HUES48 (cell line): ENCODE data around the gene TRIM33.

Source experiments
- H3K27ac ChIP-seq: one replicate; pipeline ENCODE4 v1.7.0; 2013; ENCODE audit warnings: low read depth, low read length, inconsistent platforms
- H3K27me3 ChIP-seq: 2 replicates; pipeline ENCODE4 v1.6.1; 2013; ENCODE audit warnings: mild to moderate bottlenecking, low read length; ENCODE audit not compliant: control insufficient read depth, insufficient read depth
- H3K36me3 ChIP-seq: 2 replicates; pipeline ENCODE4 v1.6.1; 2013; ENCODE audit warnings: low read length; ENCODE audit not compliant: control insufficient read depth, insufficient read depth
- H3K4me1 ChIP-seq: 2 replicates; pipeline ENCODE4 v1.6.1; 2013; ENCODE audit warnings: mild to moderate bottlenecking, low read length; ENCODE audit not compliant: control insufficient read depth, insufficient read depth
- H3K4me3 ChIP-seq: 2 replicates; pipeline ENCODE4 v1.5.1; 2013; ENCODE audit warnings: mild to moderate bottlenecking, low read depth, low read length
- H3K9ac ChIP-seq: 2 replicates; pipeline ENCODE4 v1.6.1; 2013; ENCODE audit warnings: mild to moderate bottlenecking, low read depth, low read length, moderate library complexity
- H3K9me3 ChIP-seq: 2 replicates; pipeline ENCODE4 v1.6.1; 2013; ENCODE audit warnings: low read length; ENCODE audit not compliant: control insufficient read depth, insufficient read depth

Gene TRIM33

GRCh38 chr1:114511032-114511785, at the start of gene TRIM33:
Gene TRIM33 (minus strand): TSS chr1:114511203. CDS start chr1:114511076, 127 bp downstream.
- Histone ChIP-seq H3K27me3 (no peaks in the 10 kb centered on the region), H3K9ac (peak within 1 kb of the TSS; percentile 93), H3K9me3 (no peaks in the 10 kb centered on the region), H3K4me3 (peak within 1 kb of the TSS; percentile 87), H3K36me3 (peaks cover 12% of the 10 kb centered on the region), H3K4me1 (peaks cover 33% of the 10 kb centered on the region), H3K27ac (peak within 1 kb of the TSS; percentile 92)

GRCh38 chr1:114559356-114559755, 48.4 kb upstream of the TRIM33 start:
- no peaks in the 10 kb centered on the region for H3K27me3 ChIP-seq

GRCh38 chr1:114558544-114558943, 47.5 kb upstream of the TRIM33 start:
- Histone ChIP-seq H3K27ac (no peak overlapping the region), H3K4me3 (no peak overlapping the region), H3K9me3 (no peaks in the 10 kb centered on the region), H3K9ac (no peak overlapping the region), H3K4me1 (no peaks in the 10 kb centered on the region), H3K27me3 (no peaks in the 10 kb centered on the region), H3K36me3 (no peaks in the 10 kb centered on the region)

More at GRCh38 chr1:114559356-114559755, 48.4 kb upstream of the TRIM33 start:
- H3K27ac ChIP-seq = no peak overlapping the region
- no peak overlapping the region for H3K4me3 ChIP-seq
- H3K4me1 ChIP-seq = no peaks in the 10 kb centered on the region
- H3K9ac ChIP-seq = no peak overlapping the region
- 0 out of 2 replicates have a peak, but pooled peaks cover 1% of the 10 kb centered on the region for H3K36me3 ChIP-seq
- H3K9me3 ChIP-seq = no peaks in the 10 kb centered on the region

- Histone ChIP-seq H3K4me1 (no peaks in the 10 kb centered on the region), H3K27ac (no peak overlapping the region), H3K4me3 (no peak overlapping the region), H3K36me3 (no peaks in the 10 kb centered on the region), H3K27me3 (no peaks in the 10 kb centered on the region), H3K9me3 (no peaks in the 10 kb centered on the region), H3K9ac (no peak overlapping the region)
Observed at GRCh38 chr1:114554577-114554976, 43.6 kb upstream of the TRIM33 start.

GRCh38 chr1:114552106-114552639, 41.2 kb upstream of the TRIM33 start:
- no peaks in the 10 kb centered on the region for H3K4me1 ChIP-seq
- no peak overlapping the region for H3K27ac ChIP-seq
- no peaks in the 10 kb centered on the region for H3K36me3 ChIP-seq
- H3K4me3 ChIP-seq = no peak overlapping the region
- H3K9me3 ChIP-seq = no peaks in the 10 kb centered on the region
- no peak overlapping the region for H3K9ac ChIP-seq
- H3K27me3 ChIP-seq = no peaks in the 10 kb centered on the region

- Histone ChIP-seq H3K4me1 (no peaks in the 10 kb centered on the region), H3K9me3 (no peaks in the 10 kb centered on the region)
Observed at GRCh38 chr1:114551400-114551799, 40.4 kb upstream of the TRIM33 start.

GRCh38 chr1:114550336-114550735, 39.3 kb upstream of the TRIM33 start:
- no peaks in the 10 kb centered on the region for H3K9me3 ChIP-seq
- no peak overlapping the region for H3K27ac ChIP-seq
- no peaks in the 10 kb centered on the region for H3K36me3 ChIP-seq
- no peak overlapping the region for H3K4me3 ChIP-seq
- no peak overlapping the region for H3K9ac ChIP-seq
- no peaks in the 10 kb centered on the region for H3K27me3 ChIP-seq
- H3K4me1 ChIP-seq = no peaks in the 10 kb centered on the region

More at GRCh38 chr1:114551400-114551799, 40.4 kb upstream of the TRIM33 start:
- H3K9ac ChIP-seq = no peak overlapping the region
- H3K27me3 ChIP-seq = no peaks in the 10 kb centered on the region
- H3K4me3 ChIP-seq = no peak overlapping the region
- no peaks in the 10 kb centered on the region for H3K36me3 ChIP-seq
- no peak overlapping the region for H3K27ac ChIP-seq

- no peaks in the 10 kb centered on the region for H3K4me1 ChIP-seq
- no peak overlapping the region for H3K4me3 ChIP-seq
- H3K9ac ChIP-seq = no peak overlapping the region
- no peak overlapping the region for H3K27ac ChIP-seq
- H3K9me3 ChIP-seq = no peaks in the 10 kb centered on the region
- H3K36me3 ChIP-seq = no peaks in the 10 kb centered on the region
- no peaks in the 10 kb centered on the region for H3K27me3 ChIP-seq
Observed at GRCh38 chr1:114549137-114549536, 38.1 kb upstream of the TRIM33 start.

- Histone ChIP-seq H3K9ac (no peak overlapping the region), H3K9me3 (no peaks in the 10 kb centered on the region), H3K27ac (no peak overlapping the region), H3K4me3 (no peak overlapping the region), H3K4me1 (no peaks in the 10 kb centered on the region), H3K36me3 (no peaks in the 10 kb centered on the region), H3K27me3 (no peaks in the 10 kb centered on the region)
Observed at GRCh38 chr1:114547076-114547475, 36.1 kb upstream of the TRIM33 start.

GRCh38 chr1:114545796-114546195, 34.8 kb upstream of the TRIM33 start:
- no peak overlapping the region for H3K27ac ChIP-seq

GRCh38 chr1:114545315-114545714, 34.3 kb upstream of the TRIM33 start:
- Histone ChIP-seq H3K4me1 (no peaks in the 10 kb centered on the region), H3K27ac (no peak overlapping the region), H3K4me3 (no peak overlapping the region), H3K27me3 (no peaks in the 10 kb centered on the region), H3K9ac (no peak overlapping the region), H3K9me3 (no peaks in the 10 kb centered on the region), H3K36me3 (no peaks in the 10 kb centered on the region)

More at GRCh38 chr1:114545796-114546195, 34.8 kb upstream of the TRIM33 start:
- Histone ChIP-seq H3K4me1 (no peaks in the 10 kb centered on the region), H3K36me3 (no peaks in the 10 kb centered on the region), H3K4me3 (no peak overlapping the region), H3K9me3 (no peaks in the 10 kb centered on the region), H3K9ac (no peak overlapping the region), H3K27me3 (no peaks in the 10 kb centered on the region)
